HG03342 (cell line): ENCODE measurements around the gene TMEM243.
"Not testable (repeated sequence)": the region's sequence is repeated elsewhere in the genome, so short reads cannot be mapped to it uniquely, and the experiment has no call there.

Experiments used
- ATAC-seq: cut with Tn5 transposase; IDR thresholded peaks from one replicate; pipeline ENCODE4 v1.9.1; 2021; ENCODE audit warnings: mild to moderate bottlenecking, moderate library complexity; ENCODE audit not compliant: unreplicated experiment

TMEM243 gene

DNA sequence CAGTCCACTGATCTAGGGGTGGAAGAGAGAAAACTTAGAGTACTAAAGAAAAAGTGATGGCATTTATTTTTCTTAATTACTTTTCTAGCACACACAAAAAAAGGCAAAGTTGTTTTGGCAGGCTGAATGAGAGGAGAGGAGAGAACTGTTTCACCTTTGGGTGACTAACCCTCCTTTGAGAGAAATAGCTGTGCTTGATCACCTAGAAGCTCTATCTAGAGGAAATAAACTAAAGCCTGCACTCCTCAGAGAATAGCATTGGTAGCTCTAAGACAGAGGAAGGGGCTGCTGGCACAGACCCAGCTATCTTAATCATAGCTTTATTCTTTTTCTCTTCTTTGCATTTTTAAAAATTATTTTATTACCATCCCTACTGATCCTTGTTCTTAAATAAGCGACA is 6.3 kb downstream of the TMEM243 start:
- no peak for ATAC-seq

GRCh38 chr7:87212498-87212897 is 7.0 kb downstream of the TMEM243 start:
- ATAC-seq: no peak

- no peak for ATAC-seq
Measured at GRCh38 chr7:87210506-87210905, 9.0 kb downstream of the TMEM243 start.

DNA sequence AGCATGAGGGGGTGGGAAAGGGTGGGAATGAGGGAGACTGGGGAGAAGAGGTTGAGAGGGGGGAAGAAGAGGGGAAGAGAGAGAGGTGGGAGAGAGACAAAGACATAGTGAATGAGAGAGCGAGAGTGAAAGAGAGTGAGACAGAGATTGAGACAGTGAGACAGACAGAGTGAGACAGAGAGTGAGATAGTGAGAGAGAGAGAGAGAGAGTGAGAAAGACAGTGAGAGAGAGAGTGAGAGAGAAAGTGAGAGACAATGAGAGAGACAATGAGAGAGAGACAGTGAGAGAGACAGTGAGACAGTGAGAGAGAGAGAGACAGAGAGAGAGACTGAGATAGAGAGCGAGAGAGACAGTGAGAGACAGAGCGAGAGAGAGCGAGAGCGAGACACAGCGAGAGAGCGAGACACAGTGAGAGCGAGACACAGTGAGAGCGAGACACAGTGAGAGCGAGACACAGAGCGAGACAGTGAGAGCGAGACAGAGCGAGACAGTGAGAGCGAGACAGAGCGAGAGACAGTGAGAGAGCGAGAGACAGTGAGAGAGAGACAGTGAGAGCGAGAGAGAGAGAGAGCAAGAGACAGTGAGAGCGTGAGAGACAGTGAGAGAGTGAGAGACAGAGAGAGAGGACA is 10.1 kb downstream of the TMEM243 start:
- ATAC-seq: no peak

- no peak for ATAC-seq
Measured at GRCh38 chr7:87206361-87206760, 13.2 kb downstream of the TMEM243 start.

DNA sequence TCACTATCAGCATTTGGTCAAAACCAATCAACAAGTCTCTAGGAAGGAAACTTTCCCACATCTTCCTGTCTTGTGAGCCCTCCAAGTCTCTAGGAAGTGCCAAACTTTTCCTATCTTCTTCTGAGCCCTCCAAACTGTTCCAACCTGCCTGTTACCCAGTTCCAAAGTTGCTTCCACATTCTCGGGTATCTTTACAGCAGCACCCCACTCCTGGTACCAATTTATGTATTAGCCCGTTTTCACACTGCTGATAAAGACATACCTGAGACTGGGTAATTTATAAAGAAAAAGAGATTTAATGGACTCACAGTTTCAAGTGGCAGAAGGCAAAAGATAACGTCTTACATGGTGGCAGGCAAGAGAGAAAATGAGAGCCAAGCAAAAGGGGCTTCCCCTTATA is 13.8 kb downstream of the TMEM243 start:
- not testable (repeated sequence) for ATAC-seq

- no peak for ATAC-seq
Measured at GRCh38 chr7:87204933-87205332, 14.6 kb downstream of the TMEM243 start.

- not testable (repeated sequence) for ATAC-seq
Measured at GRCh38 chr7:87203929-87204328, 15.6 kb downstream of the TMEM243 start.

GRCh38 chr7:87202705-87203104 is 16.8 kb downstream of the TMEM243 start:
- no peak for ATAC-seq

DNA sequence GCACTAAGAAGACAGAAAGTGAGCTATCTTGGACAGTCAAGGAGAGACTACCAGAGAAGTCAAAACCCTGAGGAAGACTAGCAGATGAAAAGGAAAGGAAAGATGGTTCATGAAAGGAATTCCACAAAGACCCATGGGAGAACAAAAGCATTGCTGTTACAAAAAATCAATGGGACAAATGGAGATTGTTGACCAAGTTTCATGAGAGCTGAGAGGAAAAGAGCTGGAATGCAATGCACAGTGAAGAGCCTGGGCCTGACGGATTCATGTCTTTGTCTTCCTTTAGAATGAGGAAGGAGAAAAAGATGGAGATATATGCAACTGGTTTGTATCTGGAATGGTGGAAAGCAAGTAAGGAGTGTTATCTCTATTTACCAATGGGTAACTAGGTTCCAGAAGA is 17.3 kb downstream of the TMEM243 start:
- ATAC-seq: no peak

DNA sequence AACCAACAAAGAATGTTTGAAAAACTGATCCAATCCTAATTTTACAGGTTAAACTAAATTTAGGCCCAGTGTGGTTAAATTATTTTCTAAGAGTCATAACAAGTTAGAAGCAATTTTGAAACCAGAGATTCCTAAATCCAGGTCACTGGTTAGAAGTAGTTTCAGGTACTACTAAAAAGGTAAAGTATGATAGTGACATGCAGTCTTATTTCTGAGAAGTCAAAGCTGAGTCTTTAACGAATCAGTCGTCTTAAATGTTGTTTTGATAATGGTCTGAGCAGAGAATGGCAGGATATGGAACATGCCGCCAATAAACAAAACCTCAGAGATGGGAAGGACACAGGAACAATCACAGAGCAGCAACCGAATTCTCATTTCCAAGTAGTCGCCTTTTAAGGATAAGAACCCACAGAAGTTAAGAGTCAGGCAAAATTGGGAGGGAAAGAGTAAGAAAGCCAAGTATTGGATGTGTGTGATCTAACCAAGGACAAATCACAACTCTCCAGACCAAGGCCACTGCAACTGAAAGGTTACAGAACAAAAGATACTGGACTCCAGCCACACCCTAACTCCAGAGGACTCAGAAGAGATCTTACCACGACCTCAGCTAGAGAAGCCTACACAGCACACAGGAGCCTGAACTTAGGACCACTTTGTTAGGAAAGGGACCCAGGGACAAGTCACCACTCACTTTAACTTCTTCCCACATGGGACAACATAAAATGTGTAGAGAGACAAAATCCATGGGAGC is 19.7 kb downstream of the TMEM243 start:
- no peak for ATAC-seq

DNA sequence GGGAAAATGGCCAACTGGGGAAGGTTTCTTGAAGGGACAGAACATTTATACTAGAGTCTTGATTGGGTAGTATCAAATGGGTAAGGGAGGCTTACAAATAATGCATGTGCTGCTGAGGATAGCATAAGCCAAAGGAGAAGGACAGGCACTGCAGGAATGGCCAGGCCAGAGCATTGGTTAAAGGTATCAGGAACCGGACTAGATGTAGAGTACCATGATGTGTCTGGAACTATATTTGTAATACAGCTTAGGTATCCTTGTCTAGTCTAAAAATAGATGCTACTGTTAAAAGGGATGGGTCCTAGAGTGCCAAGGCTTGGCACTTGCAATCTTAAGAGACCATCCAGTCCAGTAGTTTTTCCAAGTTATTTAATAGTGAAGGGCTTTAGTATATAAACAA is 20.3 kb downstream of the TMEM243 start:
- no peak for ATAC-seq

GRCh38 chr7:87193912-87194311 is 25.6 kb downstream of the TMEM243 start:
- ATAC-seq: no peak

- ATAC-seq: no peak
Measured at GRCh38 chr7:87192784-87193487, 26.6 kb downstream of the TMEM243 start.

DNA sequence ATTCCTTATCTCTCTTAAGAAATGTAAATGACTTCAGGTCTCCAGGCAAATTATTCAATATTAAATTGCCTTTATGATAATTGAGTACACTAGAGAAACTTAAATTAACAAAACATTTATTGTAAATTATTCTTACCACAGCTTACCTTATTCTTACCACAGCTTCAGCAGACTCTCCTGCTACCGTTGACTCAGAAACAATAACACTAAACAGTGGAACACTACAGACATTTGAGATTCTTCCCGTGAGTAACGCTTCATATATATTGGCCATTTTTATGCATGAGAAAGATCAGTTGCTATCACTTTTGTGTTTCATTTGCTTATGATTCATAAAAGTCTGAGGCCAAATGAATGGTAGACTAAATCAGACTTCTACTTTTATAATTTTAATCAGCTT is 28.7 kb downstream of the TMEM243 start:
- ATAC-seq: no peak

DNA sequence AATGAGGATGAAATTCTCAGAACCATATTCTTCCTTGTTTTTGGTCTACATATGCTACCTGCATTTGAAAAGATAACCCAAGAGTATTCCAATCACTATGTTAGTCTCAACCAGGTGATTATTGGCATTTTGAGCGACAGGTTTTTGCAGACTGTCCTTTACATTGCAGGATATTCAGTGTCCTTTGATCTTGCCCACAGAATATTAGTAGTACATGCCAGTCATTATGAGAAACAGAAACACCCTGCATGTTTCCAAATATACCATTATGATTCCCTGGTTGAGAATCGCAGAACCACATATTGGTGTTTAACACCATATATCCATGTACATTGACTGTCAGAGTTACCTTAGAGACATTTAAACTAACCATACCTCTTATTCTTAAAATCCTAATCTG is 30.6 kb downstream of the TMEM243 start:
- no peak for ATAC-seq

- ATAC-seq: no peak
Measured at GRCh38 chr7:87187120-87187519, 32.4 kb downstream of the TMEM243 start.

- ATAC-seq: no peak
Measured at GRCh38 chr7:87179180-87179579, 40.4 kb downstream of the TMEM243 start.

DNA sequence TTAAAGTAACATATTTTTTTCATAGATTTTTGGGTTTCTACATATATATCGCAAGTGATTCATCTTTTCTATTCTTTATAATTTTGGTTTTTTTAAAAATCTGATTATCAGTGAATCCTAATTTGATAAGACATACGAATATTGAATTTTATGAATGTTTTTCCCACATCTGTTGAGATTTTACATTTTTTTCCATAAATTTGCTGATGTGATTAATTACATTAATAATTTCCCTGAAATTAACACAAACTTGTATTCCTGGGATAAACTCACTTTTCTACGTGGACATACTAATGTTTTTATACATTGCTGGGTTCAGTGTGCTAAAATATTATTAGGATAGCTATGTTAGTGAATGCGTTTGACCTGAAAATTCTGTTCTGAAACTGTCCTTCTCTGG is 41.2 kb downstream of the TMEM243 start:
- ATAC-seq: no peak

DNA sequence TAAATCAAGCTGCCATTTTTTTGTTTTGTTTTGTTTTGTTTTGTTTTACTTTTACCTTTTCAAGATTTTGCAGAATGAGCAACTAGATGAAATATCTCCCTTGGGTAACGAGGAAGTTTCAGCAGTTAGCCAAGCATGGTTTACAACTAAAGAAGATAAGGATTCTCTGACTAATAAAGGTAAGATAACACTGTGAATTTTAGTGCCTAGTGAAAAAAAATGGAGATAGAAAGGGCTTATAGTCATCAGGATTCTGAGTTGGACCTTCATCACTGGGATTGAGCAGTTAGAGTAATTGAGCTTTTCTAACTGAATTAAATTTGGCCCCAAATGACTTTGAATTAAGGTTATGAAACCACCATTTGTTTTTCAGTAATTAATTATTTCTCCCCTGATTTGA is 46.1 kb downstream of the TMEM243 start:
- no peak for ATAC-seq

GRCh38 chr7:87171282-87171934 is 48.1 kb downstream of the TMEM243 start:
- ATAC-seq: no peak

DNA sequence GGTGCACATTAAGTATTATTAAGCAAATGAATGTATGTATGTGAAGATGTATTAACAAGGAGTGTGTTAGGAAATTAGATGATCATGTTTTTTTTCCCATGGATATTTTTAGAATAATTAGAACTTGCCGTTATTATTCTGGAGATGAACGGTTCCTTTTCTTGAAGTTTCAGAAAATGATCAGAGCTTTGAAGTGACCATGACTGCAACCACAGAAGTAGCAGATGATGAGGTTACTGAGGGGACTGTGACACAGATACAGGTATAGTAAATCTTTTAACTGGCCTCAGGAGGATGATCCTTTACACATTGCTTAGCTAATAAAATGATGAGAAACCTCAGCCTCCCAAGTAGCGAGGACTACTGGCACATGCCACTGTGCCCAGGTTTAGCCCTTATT is 48.7 kb downstream of the TMEM243 start:
- no peak for ATAC-seq
